ENCODE data around the gene ITGA1.
A peak's percentile ranks its signal among the peaks of the same experiment; 100 is the strongest.

ITGA1 gene

DNA sequence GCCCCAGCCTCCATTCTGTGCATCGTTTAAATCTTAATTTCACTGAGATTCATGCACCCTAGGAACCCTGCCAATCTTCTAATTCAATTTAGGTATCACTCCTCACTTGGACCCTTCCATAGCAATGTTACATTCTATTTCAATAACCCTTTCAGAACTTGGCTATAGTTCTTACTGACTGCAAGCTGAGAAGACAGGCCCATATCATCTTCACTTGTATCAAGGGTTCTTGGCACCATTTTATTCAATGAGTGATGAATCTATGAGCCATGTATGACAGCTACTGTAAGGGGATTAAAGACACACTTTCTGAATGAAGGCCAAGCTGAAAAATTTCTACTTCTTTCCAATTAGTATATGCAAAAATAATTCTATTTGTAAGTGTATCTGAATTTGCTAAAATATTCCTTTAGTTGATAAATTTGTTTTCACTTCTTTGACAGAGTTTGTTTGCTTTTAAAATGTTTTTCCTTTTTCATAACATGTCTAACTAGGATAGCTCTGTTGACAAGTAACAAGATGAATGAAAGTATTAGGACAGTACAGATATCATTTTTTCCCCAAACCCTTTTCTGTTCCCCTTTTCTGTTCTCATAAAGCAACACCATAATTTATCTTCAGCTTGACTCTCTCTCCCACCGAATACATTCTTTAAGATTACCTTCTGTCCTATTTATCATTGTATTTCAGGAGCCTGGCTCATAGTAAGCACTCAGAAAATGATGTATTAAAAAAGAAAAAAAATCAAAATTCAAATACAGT lies 211.0 kb downstream of the ITGA1 start:
- no peak for TF ChIP-seq PPARA (CRISPR knock-in tag; IDR thresholded peaks at IDR 0.05; ENCODE audit: borderline replicate concordance)
- peak; percentile 61 for TF ChIP-seq ISL1 (CRISPR knock-in tag; IDR thresholded peaks at IDR 0.05)
- peak; percentile 45 for ATAC-seq

- no peak for TF ChIP-seq GLIS3 (CRISPR knock-in tag; IDR thresholded peaks at IDR 0.05)
- peak; percentile 73 for ATAC-seq
These were observed 211.7 kb downstream of the ITGA1 start for GRCh38 chr5:52999344-52999949.

GRCh38 chr5:53001541-53001940 lies 213.8 kb downstream of the ITGA1 start:
- ATAC-seq = no peak
- TF ChIP-seq OSR1 (CRISPR knock-in tag; IDR thresholded peaks at IDR 0.05) (no peak), ZFP30 (CRISPR knock-in tag; IDR thresholded peaks at IDR 0.05) (no peak), TCF4 (CRISPR knock-in tag; IDR thresholded peaks at IDR 0.05; ENCODE audit: borderline replicate concordance) (no peak), CSDC2 (CRISPR knock-in tag; IDR thresholded peaks at IDR 0.05) (no peak), PPARA (CRISPR knock-in tag; IDR thresholded peaks at IDR 0.05; ENCODE audit: borderline replicate concordance) (no peak), ZFP3 (CRISPR knock-in tag; IDR thresholded peaks at IDR 0.05) (no peak), TSHZ2 (CRISPR knock-in tag; IDR thresholded peaks at IDR 0.05) (no peak)

DNA sequence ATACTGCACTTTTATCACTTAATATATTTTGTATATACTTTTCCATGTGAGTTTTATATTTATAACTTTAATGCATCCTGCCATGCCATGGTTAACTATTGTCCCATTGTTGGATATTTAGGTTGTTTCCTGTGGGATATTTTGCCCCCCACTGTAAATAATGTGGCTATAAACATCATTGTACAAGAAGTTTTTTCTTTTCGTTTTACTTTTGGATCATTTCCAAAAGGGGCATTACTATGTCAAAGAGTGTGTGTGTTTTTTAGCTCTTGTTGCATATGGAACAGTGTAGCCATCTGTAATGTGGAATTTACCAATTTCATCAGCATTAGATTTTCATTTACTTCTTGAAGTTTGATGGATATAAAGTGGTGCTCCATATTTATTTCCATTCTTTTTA lies 214.8 kb downstream of the ITGA1 start:
- TF ChIP-seq ZNF565 (CRISPR knock-in tag; conservative IDR thresholded peaks at IDR 0.05; ENCODE audit: low read depth) = no peak
- TF ChIP-seq, protein P1, sequence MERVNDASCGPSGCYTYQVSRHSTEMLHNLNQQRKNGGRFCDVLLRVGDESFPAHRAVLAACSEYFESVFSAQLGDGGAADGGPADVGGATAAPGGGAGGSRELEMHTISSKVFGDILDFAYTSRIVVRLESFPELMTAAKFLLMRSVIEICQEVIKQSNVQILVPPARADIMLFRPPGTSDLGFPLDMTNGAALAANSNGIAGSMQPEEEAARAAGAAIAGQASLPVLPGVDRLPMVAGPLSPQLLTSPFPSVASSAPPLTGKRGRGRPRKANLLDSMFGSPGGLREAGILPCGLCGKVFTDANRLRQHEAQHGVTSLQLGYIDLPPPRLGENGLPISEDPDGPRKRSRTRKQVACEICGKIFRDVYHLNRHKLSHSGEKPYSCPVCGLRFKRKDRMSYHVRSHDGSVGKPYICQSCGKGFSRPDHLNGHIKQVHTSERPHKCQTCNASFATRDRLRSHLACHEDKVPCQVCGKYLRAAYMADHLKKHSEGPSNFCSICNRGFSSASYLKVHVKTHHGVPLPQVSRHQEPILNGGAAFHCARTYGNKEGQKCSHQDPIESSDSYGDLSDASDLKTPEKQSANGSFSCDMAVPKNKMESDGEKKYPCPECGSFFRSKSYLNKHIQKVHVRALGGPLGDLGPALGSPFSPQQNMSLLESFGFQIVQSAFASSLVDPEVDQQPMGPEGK (CRISPR knock-in tag; IDR thresholded peaks at IDR 0.05; ENCODE audit: borderline replicate concordance) = no peak
- TF ChIP-seq, protein P2, sequence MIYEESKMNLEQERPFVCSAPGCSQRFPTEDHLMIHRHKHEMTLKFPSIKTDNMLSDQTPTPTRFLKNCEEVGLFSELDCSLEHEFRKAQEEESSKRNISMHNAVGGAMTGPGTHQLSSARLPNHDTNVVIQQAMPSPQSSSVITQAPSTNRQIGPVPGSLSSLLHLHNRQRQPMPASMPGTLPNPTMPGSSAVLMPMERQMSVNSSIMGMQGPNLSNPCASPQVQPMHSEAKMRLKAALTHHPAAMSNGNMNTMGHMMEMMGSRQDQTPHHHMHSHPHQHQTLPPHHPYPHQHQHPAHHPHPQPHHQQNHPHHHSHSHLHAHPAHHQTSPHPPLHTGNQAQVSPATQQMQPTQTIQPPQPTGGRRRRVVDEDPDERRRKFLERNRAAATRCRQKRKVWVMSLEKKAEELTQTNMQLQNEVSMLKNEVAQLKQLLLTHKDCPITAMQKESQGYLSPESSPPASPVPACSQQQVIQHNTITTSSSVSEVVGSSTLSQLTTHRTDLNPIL (CRISPR knock-in tag; IDR thresholded peaks at IDR 0.05; ENCODE audit: low read depth) = no peak
- TF ChIP-seq ISL1 (CRISPR knock-in tag; IDR thresholded peaks at IDR 0.05) = no peak
- no peak for TF ChIP-seq ZNF8 (CRISPR knock-in tag; IDR thresholded peaks at IDR 0.05)
- no peak for TF ChIP-seq ZFP30 (CRISPR knock-in tag; IDR thresholded peaks at IDR 0.05)
- ATAC-seq = no peak

DNA sequence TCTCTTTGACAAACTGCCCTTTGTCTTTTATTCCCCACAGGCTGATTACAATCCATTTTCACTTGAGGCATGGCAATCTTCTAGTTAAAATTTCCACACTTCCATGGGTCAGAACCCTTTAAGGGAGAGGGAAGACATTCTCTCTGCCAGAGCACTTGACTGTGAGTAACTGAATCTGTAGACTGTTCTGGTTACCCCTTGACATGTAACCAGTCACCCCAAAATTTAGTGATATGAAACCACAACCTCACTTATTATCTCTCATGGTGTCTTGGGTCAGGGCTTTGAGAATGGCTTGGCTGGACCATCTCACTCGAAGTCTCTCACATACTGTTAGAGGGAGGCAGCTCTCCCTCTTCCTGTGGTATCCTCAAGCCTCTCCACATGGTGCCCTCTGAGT lies 215.4 kb downstream of the ITGA1 start:
- TF ChIP-seq ARNTL (CRISPR knock-in tag; IDR thresholded peaks at IDR 0.05; ENCODE audit: borderline replicate concordance, low read depth) (no peak), OSR1 (CRISPR knock-in tag; IDR thresholded peaks at IDR 0.05) (no peak)
- TF ChIP-seq, protein P2 (CRISPR knock-in tag; IDR thresholded peaks at IDR 0.05; ENCODE audit: low read depth) = no peak
- ATAC-seq = no peak

Data from SK-N-SH treated with all-trans-retinoic acid at 6 μM for 48 hours (cell line).